Measurements from ENCODE around the gene RNF41. TPM values are rescaled to one million over a fixed set of nuclear protein-coding genes. Genes with fewer than 3 reads are reported as not detected.

The RNF41 gene
- total and polyA plus RNA-seq, 5 experiments from 2014 or later, result 34.2 to 45.1 (median 35.7) TPM

DNA sequence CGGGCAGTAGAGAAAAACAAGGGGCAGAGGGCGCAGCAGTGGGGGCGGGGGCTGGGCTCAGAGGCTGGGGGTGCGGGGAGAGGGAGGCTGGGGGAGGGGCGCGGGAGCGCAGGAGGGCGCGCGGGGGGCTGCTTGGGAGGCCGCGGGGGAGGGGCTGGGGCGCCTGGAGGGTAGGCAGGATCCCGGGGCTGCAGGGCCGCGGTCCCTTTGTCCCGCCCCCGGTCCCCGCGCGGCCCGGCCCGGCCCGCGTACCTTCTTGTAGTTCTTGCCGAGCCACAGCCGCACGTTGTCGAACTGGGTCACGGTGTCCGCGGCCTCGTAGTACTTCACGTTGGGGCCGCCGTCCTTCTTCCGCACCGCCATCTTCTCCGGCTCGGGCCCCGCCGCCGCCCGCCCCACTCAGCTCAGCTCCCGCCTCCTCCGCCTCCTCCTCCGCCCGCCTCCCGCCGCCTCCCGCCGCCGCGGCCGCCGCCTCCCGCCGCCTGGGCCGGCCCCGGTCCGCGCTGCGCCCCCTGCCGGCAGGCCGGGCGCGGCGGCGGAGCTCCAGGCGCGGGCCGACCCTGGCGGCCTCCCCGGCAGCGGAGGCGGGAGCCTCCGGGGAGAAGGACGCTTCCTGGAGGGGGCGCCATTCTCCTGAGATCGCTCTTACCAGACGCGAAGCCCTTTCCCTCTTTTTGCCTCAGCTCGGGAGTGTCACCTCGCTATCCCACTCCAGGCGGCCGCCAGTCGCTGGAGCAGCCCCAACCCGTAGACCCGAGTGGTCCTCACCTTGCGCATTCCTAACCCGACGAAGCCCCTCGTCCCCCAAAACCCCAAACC lies 32.4 kb downstream of the RNF41 start, which contains the start of gene SMARCC2:
Gene SMARCC2, minus strand, starts transcription at position 385 of the 819 bp plus-strand sequence. Its CDS starts 22 bp downstream, at position 363.
- H3K36me3 Mint-ChIP-seq, result peaks cover 0 to 26% (median 5%) of the 10 kb centered on the region in 3 donors
- peaks cover 0 to 3% (median 0%) of the 10 kb centered on the region in 5 donors for H3K27me3 Mint-ChIP-seq
- ATAC-seq, result peak; percentile 82 to 84
- no peaks in the 10 kb centered on the region for H3K9me3 Mint-ChIP-seq
- DNase-seq, result peak; percentile 74 to 91 (median 82)
- POLR2A ChIA-PET, result interaction anchor here (0.5 to 7.8 kb wide), 38 partner anchors 8 to 922 kb away, joined by 3 to 284 read pairs (median 5); partner anchors contain the start of genes ANKRD52, CNPY2, DNAJC14 and ESYT1
- H3K27ac Mint-ChIP-seq, result peak within 1 kb of the TSS; percentile 97 to 100 (median 98)
- H3K4me3 Mint-ChIP-seq, result peak within 1 kb of the TSS; percentile 89 to 99 (median 96)
- H3K4me1 Mint-ChIP-seq, result peaks cover 39 to 51% (median 43%) of the 10 kb centered on the region in 4 donors

GRCh38 chr12:56188778-56189098 lies 33.0 kb downstream of the RNF41 start:
- Mint-ChIP-seq H3K36me3 (peaks cover 0 to 32% (median 5%) of the 10 kb centered on the region in 3 donors), H3K4me3 (peak overlapping the region; percentile 89 to 96 (median 90)), H3K27ac (peak overlapping the region; percentile 89 to 95 (median 92)), H3K9me3 (no peaks in the 10 kb centered on the region), H3K4me1 (peaks cover 37 to 51% (median 43%) of the 10 kb centered on the region in 4 donors), H3K27me3 (peaks cover 0 to 3% (median 0%) of the 10 kb centered on the region in 5 donors)
- peak; percentile 18 to 20 for ATAC-seq
- DNase-seq, result peak in 3 of 10 donors; percentile 38 to 45 (median 41)
- POLR2A ChIA-PET, result interaction anchor here (1.1 to 7.8 kb wide), 15 partner anchors 19 to 499 kb away, joined by 3 to 284 read pairs (median 11); partner anchors contain the start of genes ANKRD52, CNPY2, ESYT1 and MYL6

DNA sequence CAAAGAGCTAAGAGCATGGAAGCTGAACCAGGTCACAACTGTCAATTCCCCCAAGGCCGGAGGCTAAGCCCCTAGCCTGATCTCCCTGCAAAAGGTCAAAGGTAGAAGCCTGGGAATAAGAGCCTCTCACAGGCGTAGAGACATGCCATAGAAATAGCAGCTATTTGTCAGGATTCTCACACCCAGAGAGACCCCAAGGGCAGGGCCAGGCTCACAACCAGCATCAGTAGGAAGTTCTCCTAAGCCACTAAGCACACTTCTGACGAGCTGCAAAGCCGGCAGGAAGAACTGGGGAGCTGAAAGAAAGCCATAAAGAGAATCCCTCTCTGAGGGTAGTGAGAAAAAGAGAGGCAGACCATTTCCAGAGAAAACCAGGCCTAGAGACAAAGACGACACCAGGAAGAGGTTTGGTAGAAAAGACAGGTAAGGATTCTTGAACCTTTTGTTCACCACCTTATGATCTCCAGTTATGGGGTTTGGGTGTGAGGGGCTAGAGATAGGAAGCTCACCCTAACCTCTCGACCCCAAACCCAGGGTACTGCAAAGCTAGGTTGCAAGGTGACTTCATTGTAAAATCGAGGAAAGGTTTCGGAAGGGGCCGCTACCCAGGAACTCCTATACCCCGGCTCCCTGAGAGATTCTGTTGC lies 33.5 kb downstream of the RNF41 start:
- H3K9me3 Mint-ChIP-seq, result no peaks in the 10 kb centered on the region
- POLR2A ChIA-PET, result interaction anchor here (0.5 to 7.8 kb wide), 12 partner anchors 19 to 1659 kb away, joined by 3 to 284 read pairs (median 13); partner anchors contain the start of genes ANKRD52, CNPY2, ESYT1 and MYL6
- peaks cover 0 to 3% (median 0%) of the 10 kb centered on the region in 5 donors for H3K27me3 Mint-ChIP-seq
- DNase-seq, result no peak
- H3K4me1 Mint-ChIP-seq, result peaks cover 34 to 48% (median 39%) of the 10 kb centered on the region in 4 donors
- ATAC-seq, result no peak
- peak overlapping the region; percentile 89 to 96 (median 90) for H3K4me3 Mint-ChIP-seq
- H3K27ac Mint-ChIP-seq, result peak overlapping the region; percentile 89 to 95 (median 92)
- H3K36me3 Mint-ChIP-seq, result peaks cover 0 to 35% (median 5%) of the 10 kb centered on the region in 3 donors

GRCh38 chr12:56186957-56187356 lies 34.8 kb downstream of the RNF41 start:
- peaks cover 0 to 3% (median 0%) of the 10 kb centered on the region in 5 donors for H3K27me3 Mint-ChIP-seq
- peak overlapping the region in 3 of 10 donors; percentile 56 to 96 (median 93) for H3K4me3 Mint-ChIP-seq
- H3K4me1 Mint-ChIP-seq, result peaks cover 26 to 40% (median 33%) of the 10 kb centered on the region in 4 donors
- H3K36me3 Mint-ChIP-seq, result peaks cover 0 to 47% (median 5%) of the 10 kb centered on the region in 3 donors
- POLR2A ChIA-PET, result interaction anchor here (0.7 to 7.8 kb wide), 6 partner anchors 25 to 83 kb away, joined by 3 to 284 read pairs (median 40); partner anchors contain the start of genes ESYT1, MYL6, PA2G4 and RNF41
- H3K27ac Mint-ChIP-seq, result peak overlapping the region in 8 of 10 donors; percentile 40 to 95 (median 90)
- no peaks in the 10 kb centered on the region for H3K9me3 Mint-ChIP-seq
- no peak for DNase-seq
- ATAC-seq, result no peak

DNA sequence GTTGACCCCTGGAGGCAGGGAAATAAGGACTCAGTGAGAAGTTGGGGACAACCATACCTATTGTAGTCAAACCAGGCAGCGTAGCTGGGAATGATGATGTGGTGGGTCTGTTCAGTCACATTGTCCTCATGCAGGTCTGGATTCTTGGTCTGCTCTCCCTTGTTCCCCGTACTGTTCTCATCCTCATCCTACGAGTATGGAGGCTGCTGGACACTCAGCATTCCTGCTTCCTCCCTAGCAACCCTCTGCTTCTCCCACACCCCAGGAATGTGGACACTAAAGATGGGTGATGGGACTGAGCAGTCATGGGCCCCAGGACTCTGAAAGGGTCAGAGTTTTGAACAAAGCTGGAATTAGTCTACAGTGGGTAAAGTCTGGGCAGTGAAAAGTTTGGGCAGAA lies 43.4 kb downstream of the RNF41 start:
- Mint-ChIP-seq H3K27ac (peak overlapping the region in 3 of 10 donors; percentile 16 to 48 (median 16)), H3K4me3 (no peak overlapping the region), H3K36me3 (peaks cover 0 to 93% (median 12%) of the 10 kb centered on the region in 3 donors), H3K4me1 (no peaks in the 10 kb centered on the region), H3K27me3 (no peaks in the 10 kb centered on the region), H3K9me3 (no peaks in the 10 kb centered on the region)
- DNase-seq (no peak), ATAC-seq (no peak)
- POLR2A ChIA-PET, result interaction anchor here (0.8 to 1.4 kb wide), 2 partner anchors 27 to 60 kb away, joined by 3 read pairs; partner anchors contain the start of gene ZC3H10

- no peak for ATAC-seq
- H3K27ac Mint-ChIP-seq, result peak overlapping the region in 3 of 10 donors; percentile 24 to 80 (median 29)
- H3K27me3 Mint-ChIP-seq, result no peaks in the 10 kb centered on the region
- peak in 1 of 10 donors; percentile 4 for DNase-seq
- H3K4me3 Mint-ChIP-seq, result no peak overlapping the region
- H3K9me3 Mint-ChIP-seq, result no peaks in the 10 kb centered on the region
- H3K4me1 Mint-ChIP-seq, result no peaks in the 10 kb centered on the region
- peaks cover 1 to 93% (median 5%) of the 10 kb centered on the region in 3 donors for H3K36me3 Mint-ChIP-seq
- POLR2A ChIA-PET, result interaction anchor here (0.6 to 1.4 kb wide), 3 partner anchors 12 to 45 kb away, joined by 3 to 4 read pairs (median 4); partner anchors contain the start of gene ESYT1
These were observed 48.9 kb downstream of the RNF41 start for GRCh38 chr12:56172839-56173238.

- POLR2A ChIA-PET, result interaction anchor here (0.6 to 1.5 kb wide), 5 partner anchors 9 to 41 kb away, joined by 3 to 4 read pairs (median 3); partner anchors contain the start of genes ESYT1 and SMARCC2
- H3K4me3 Mint-ChIP-seq, result no peak overlapping the region
- peaks cover 0 to 3% (median 0%) of the 10 kb centered on the region in 4 donors for H3K4me1 Mint-ChIP-seq
- no peaks in the 10 kb centered on the region for H3K27me3 Mint-ChIP-seq
- H3K27ac Mint-ChIP-seq, result peak overlapping the region in 7 of 10 donors; percentile 48 to 91 (median 76)
- no peak for DNase-seq
- H3K36me3 Mint-ChIP-seq, result peaks cover 7 to 92% (median 9%) of the 10 kb centered on the region in 3 donors
- H3K9me3 Mint-ChIP-seq, result no peaks in the 10 kb centered on the region
- no peak for ATAC-seq
These were observed 52.4 kb downstream of the RNF41 start for GRCh38 chr12:56169229-56169759.

DNA sequence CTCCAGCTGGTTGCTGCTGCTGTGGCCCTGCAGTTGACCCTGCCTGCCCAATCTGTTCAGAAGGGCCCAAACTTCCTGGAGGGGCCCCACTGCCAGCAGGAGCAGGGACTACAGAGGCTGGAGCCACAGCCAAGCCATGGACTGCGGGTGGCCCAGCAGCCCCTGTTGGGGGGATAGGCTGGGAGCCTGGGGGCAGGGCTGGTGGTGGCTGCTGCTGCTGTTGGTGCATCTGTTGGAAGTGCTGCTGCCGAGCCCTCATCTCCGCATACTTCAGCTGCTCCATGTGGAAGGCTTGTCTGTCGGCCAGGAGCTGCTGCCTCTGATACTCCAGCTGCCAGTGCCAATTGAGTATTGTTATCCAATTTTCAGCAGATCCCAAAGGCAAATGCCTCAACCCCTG lies 56.4 kb downstream of the RNF41 start:
- ATAC-seq (no peak), DNase-seq (no peak)
- POLR2A ChIA-PET, result interaction anchor here (1.0 to 13.3 kb wide), 3 partner anchors 10 to 39 kb away, joined by 3 to 163 read pairs (median 5); partner anchors contain the start of genes ESYT1 and SMARCC2
- Mint-ChIP-seq H3K36me3 (peaks cover 10 to 88% (median 13%) of the 10 kb centered on the region in 3 donors), H3K4me1 (peaks cover 12 to 19% (median 18%) of the 10 kb centered on the region in 4 donors), H3K27ac (peak overlapping the region in 3 of 10 donors; percentile 1 to 55 (median 22)), H3K27me3 (no peaks in the 10 kb centered on the region), H3K9me3 (no peaks in the 10 kb centered on the region), H3K4me3 (no peak overlapping the region)

DNA sequence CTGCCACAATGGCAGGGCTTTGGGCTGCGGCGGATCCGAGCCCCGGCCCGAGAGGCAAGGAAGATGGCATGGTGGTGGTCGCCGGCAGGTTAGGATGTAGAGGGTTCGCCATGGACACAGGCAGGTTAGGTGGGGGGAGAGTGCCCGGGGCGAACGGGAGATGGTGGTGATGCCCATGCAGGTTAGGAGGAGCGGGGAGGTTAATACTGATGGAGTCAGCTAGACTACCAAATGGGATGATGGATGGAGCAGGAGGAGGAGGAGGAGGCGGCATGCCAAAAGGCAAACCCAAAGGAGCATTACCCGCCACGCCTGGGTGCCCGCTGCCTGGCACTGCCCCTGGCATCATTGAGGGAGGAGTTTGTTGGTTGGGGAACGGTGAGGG lies 57.4 kb downstream of the RNF41 start:
- H3K9me3 Mint-ChIP-seq, result no peaks in the 10 kb centered on the region
- peaks cover 19 to 29% (median 28%) of the 10 kb centered on the region in 4 donors for H3K4me1 Mint-ChIP-seq
- ATAC-seq (no peak), DNase-seq (no peak)
- H3K36me3 Mint-ChIP-seq, result peaks cover 11 to 85% (median 14%) of the 10 kb centered on the region in 3 donors
- POLR2A ChIA-PET, result interaction anchor here (0.6 to 13.3 kb wide), 4 partner anchors 25 to 81 kb away, joined by 4 to 163 read pairs (median 5); partner anchors contain the start of genes ESYT1, RNF41 and SMARCC2
- peak overlapping the region in 1 of 10 donors; percentile 24 for H3K4me3 Mint-ChIP-seq
- peak overlapping the region in 8 of 10 donors; percentile 18 to 86 (median 50) for H3K27ac Mint-ChIP-seq
- H3K27me3 Mint-ChIP-seq, result no peaks in the 10 kb centered on the region

DNA sequence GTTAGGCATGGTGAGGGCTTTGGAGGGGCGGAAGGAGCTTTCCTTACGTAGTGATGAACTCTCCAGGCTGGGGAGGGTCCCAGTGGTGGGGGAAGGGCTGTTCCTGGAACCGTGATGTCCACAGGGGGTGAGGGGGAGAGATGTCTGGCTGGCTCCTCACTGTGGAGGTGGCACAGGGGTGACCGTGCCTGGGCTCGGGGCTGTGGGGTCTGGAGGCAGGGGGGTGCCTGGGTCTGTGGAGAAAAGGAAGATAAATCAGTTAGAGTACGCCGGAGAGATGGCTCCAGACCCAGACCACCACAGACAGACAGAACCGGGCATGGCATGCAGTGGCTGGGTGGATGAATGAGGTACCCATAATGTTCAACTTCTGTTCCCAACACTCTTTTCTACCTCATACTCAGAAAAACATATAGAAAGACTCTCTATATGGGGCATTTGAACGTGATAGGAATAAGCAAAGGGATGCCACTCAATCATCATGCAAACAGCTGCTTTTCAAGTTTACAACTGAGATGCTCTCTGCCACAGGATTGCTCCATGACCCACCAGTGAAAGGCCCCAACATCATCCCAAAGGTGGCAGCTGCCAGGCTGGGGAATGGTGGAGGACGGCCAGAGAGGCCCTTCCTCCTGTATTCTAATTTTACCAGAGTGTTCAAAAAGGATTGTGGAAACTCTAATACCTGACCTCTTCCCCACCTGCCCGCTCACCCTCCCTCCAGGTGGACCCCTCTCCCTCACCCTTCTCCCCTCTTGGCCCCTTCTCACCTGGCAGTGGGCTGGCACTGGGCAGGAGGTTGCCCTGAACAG lies 58.0 kb downstream of the RNF41 start:
- no peaks in the 10 kb centered on the region for H3K27me3 Mint-ChIP-seq

More for the DNA sequence above, 58.0 kb downstream of the RNF41 start:
- DNase-seq (no peak), ATAC-seq (no peak)
- H3K9me3 Mint-ChIP-seq, result no peaks in the 10 kb centered on the region
- peaks cover 25 to 35% (median 33%) of the 10 kb centered on the region in 4 donors for H3K4me1 Mint-ChIP-seq
- H3K4me3 Mint-ChIP-seq, result no peak overlapping the region
- POLR2A ChIA-PET, result interaction anchor here (0.6 to 13.3 kb wide), 11 partner anchors 8 to 82 kb away, joined by 3 to 163 read pairs (median 5); partner anchors contain the start of genes ESYT1, MYL6B, RNF41 and SMARCC2
- H3K27ac Mint-ChIP-seq, result peak overlapping the region; percentile 9 to 80 (median 51)
- H3K36me3 Mint-ChIP-seq, result peaks cover 12 to 79% (median 14%) of the 10 kb centered on the region in 3 donors

Data from naive thymus-derived CD8-positive, alpha-beta T cell (primary cell).